ENCODE measurements around the gene RTN3.

GRCh38 chr11:63738720-63739360 lies 57.5 kb downstream of the RTN3 start:
- TF ChIP-seq, protein P1, sequence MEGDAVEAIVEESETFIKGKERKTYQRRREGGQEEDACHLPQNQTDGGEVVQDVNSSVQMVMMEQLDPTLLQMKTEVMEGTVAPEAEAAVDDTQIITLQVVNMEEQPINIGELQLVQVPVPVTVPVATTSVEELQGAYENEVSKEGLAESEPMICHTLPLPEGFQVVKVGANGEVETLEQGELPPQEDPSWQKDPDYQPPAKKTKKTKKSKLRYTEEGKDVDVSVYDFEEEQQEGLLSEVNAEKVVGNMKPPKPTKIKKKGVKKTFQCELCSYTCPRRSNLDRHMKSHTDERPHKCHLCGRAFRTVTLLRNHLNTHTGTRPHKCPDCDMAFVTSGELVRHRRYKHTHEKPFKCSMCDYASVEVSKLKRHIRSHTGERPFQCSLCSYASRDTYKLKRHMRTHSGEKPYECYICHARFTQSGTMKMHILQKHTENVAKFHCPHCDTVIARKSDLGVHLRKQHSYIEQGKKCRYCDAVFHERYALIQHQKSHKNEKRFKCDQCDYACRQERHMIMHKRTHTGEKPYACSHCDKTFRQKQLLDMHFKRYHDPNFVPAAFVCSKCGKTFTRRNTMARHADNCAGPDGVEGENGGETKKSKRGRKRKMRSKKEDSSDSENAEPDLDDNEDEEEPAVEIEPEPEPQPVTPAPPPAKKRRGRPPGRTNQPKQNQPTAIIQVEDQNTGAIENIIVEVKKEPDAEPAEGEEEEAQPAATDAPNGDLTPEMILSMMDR (IDR thresholded peaks at IDR 0.05): peak; percentile 81 to 98 (median 88)
- no peak for TF ChIP-seq POLR2A (IDR thresholded peaks at IDR 0.05)
